Adipocyte (in vitro differentiated cells): Measurements from ENCODE around the gene MAPK10.

ENCODE experiments used
- DNase-seq: peaks from one replicate; pipeline ENCODE4 v3.0.0-alpha.2; 2015; ENCODE audit warnings: low read depth
- H3K27me3 ChIP-seq: replicated peaks from 2 replicates; pipeline ENCODE4 v1.7.0; 2013; ENCODE audit warnings: mild to moderate bottlenecking, low read length, moderate library complexity; ENCODE audit not compliant: control insufficient read depth, insufficient read depth
- H3K36me3 ChIP-seq: 2 replicates; pipeline ENCODE4 v1.7.0; 2013; ENCODE audit warnings: low read length, mild to moderate bottlenecking, moderate library complexity; ENCODE audit not compliant: control insufficient read depth, insufficient read depth, severe bottlenecking
- H3K4me1 ChIP-seq: 2 replicates; pipeline ENCODE4 v1.7.0; 2013; ENCODE audit warnings: mild to moderate bottlenecking, low read length, moderate library complexity; ENCODE audit not compliant: control insufficient read depth, insufficient read depth
- H3K4me3 ChIP-seq: 2 replicates; pipeline ENCODE4 v1.7.0; 2013; ENCODE audit warnings: mild to moderate bottlenecking, low read length, moderate library complexity
- H3K9ac ChIP-seq: 2 replicates; pipeline ENCODE4 v1.7.0; 2013; ENCODE audit warnings: mild to moderate bottlenecking, low read length, moderate library complexity
- H3K9me3 ChIP-seq: 2 replicates; pipeline ENCODE4 v1.7.0; 2013; ENCODE audit warnings: mild to moderate bottlenecking, low read length, moderate library complexity; ENCODE audit not compliant: control insufficient read depth

MAPK10 gene

GRCh38 chr4:86132468-86132867, 227.4 kb downstream of the MAPK10 start:
- Histone ChIP-seq H3K4me1 (no peaks in the 10 kb centered on the region), H3K36me3 (no peaks in the 10 kb centered on the region), H3K4me3 (no peak overlapping the region), H3K27me3 (no peaks in the 10 kb centered on the region), H3K9me3 (no peaks in the 10 kb centered on the region), H3K9ac (no peak overlapping the region)
- DNase-seq, result no peak

- H3K4me1 ChIP-seq, result no peaks in the 10 kb centered on the region
- no peak overlapping the region for H3K4me3 ChIP-seq
- DNase-seq, result no peak
- H3K9me3 ChIP-seq, result no peaks in the 10 kb centered on the region
- no peaks in the 10 kb centered on the region for H3K36me3 ChIP-seq
- H3K27me3 ChIP-seq, result no peaks in the 10 kb centered on the region
- H3K9ac ChIP-seq, result no peak overlapping the region
Measured at GRCh38 chr4:86131456-86131855, 228.4 kb downstream of the MAPK10 start.

GRCh38 chr4:86130160-86130933, 229.5 kb downstream of the MAPK10 start:
- H3K36me3 ChIP-seq, result no peaks in the 10 kb centered on the region
- no peak overlapping the region for H3K4me3 ChIP-seq
- H3K9ac ChIP-seq, result no peak overlapping the region
- H3K4me1 ChIP-seq, result no peaks in the 10 kb centered on the region
- H3K27me3 ChIP-seq, result no peaks in the 10 kb centered on the region
- DNase-seq, result no peak
- no peaks in the 10 kb centered on the region for H3K9me3 ChIP-seq

- Histone ChIP-seq H3K9ac (no peak overlapping the region), H3K36me3 (no peaks in the 10 kb centered on the region), H3K4me3 (no peak overlapping the region), H3K9me3 (no peaks in the 10 kb centered on the region), H3K4me1 (no peaks in the 10 kb centered on the region), H3K27me3 (no peaks in the 10 kb centered on the region)
- no peak for DNase-seq
Measured at GRCh38 chr4:86129546-86129945, 230.3 kb downstream of the MAPK10 start.

- DNase-seq, result peak; percentile 12
- Histone ChIP-seq H3K4me3 (no peak overlapping the region), H3K9me3 (no peaks in the 10 kb centered on the region), H3K9ac (no peak overlapping the region), H3K27me3 (no peaks in the 10 kb centered on the region), H3K36me3 (no peaks in the 10 kb centered on the region), H3K4me1 (peaks cover 24% of the 10 kb centered on the region)
Measured at GRCh38 chr4:86122404-86122803, 237.4 kb downstream of the MAPK10 start.

- H3K9ac ChIP-seq, result no peak overlapping the region
- no peak for DNase-seq
- no peaks in the 10 kb centered on the region for H3K36me3 ChIP-seq
- no peaks in the 10 kb centered on the region for H3K9me3 ChIP-seq
- H3K4me1 ChIP-seq, result peaks cover 27% of the 10 kb centered on the region
- no peaks in the 10 kb centered on the region for H3K27me3 ChIP-seq
- no peak overlapping the region for H3K4me3 ChIP-seq
Measured at GRCh38 chr4:86118711-86119110, 241.1 kb downstream of the MAPK10 start.

GRCh38 chr4:86117705-86118302, 242.0 kb downstream of the MAPK10 start:
- no peaks in the 10 kb centered on the region for H3K36me3 ChIP-seq
- no peak overlapping the region for H3K9ac ChIP-seq
- H3K4me3 ChIP-seq, result no peak overlapping the region
- no peaks in the 10 kb centered on the region for H3K27me3 ChIP-seq
- DNase-seq, result peak; percentile 88
- H3K9me3 ChIP-seq, result peaks cover 6% of the 10 kb centered on the region
- peaks cover 26% of the 10 kb centered on the region for H3K4me1 ChIP-seq

GRCh38 chr4:86114563-86114962, 245.3 kb downstream of the MAPK10 start:
- Histone ChIP-seq H3K4me3 (no peak overlapping the region), H3K9ac (no peak overlapping the region), H3K9me3 (peaks cover 10% of the 10 kb centered on the region), H3K36me3 (no peaks in the 10 kb centered on the region), H3K4me1 (peaks cover 19% of the 10 kb centered on the region), H3K27me3 (no peaks in the 10 kb centered on the region)
- no peak for DNase-seq

GRCh38 chr4:86108834-86109233, 251.0 kb downstream of the MAPK10 start:
- no peak for DNase-seq
- Histone ChIP-seq H3K27me3 (no peaks in the 10 kb centered on the region), H3K4me1 (no peaks in the 10 kb centered on the region), H3K9me3 (peaks cover 10% of the 10 kb centered on the region), H3K9ac (no peak overlapping the region), H3K36me3 (no peaks in the 10 kb centered on the region), H3K4me3 (no peak overlapping the region)

- H3K27me3 ChIP-seq, result no peaks in the 10 kb centered on the region
- no peak overlapping the region for H3K9ac ChIP-seq
- no peaks in the 10 kb centered on the region for H3K36me3 ChIP-seq
- DNase-seq, result peak; percentile 19
- no peaks in the 10 kb centered on the region for H3K4me1 ChIP-seq
- no peak overlapping the region for H3K4me3 ChIP-seq
- peaks cover 7% of the 10 kb centered on the region for H3K9me3 ChIP-seq
Measured at GRCh38 chr4:86108137-86108536, 251.7 kb downstream of the MAPK10 start.

- Histone ChIP-seq H3K9me3 (peaks cover 3% of the 10 kb centered on the region), H3K27me3 (no peaks in the 10 kb centered on the region), H3K4me3 (no peak overlapping the region), H3K36me3 (no peaks in the 10 kb centered on the region), H3K9ac (no peak overlapping the region), H3K4me1 (no peaks in the 10 kb centered on the region)
- DNase-seq, result no peak
Measured at GRCh38 chr4:86107112-86107511, 252.7 kb downstream of the MAPK10 start.
